IPS-NIHi7 (cell line): ENCODE data around the gene TMLHE.
"Not testable (repeated sequence)": the region's sequence is repeated elsewhere in the genome, so short reads cannot be mapped to it uniquely, and the experiment has no call there.

ENCODE experiments used
- DNase-seq: peaks from one replicate; pipeline ENCODE4 v3.0.0; 2012; ENCODE audit warnings: mixed read lengths; ENCODE audit errors: extremely low spot score

Gene TMLHE

DNA sequence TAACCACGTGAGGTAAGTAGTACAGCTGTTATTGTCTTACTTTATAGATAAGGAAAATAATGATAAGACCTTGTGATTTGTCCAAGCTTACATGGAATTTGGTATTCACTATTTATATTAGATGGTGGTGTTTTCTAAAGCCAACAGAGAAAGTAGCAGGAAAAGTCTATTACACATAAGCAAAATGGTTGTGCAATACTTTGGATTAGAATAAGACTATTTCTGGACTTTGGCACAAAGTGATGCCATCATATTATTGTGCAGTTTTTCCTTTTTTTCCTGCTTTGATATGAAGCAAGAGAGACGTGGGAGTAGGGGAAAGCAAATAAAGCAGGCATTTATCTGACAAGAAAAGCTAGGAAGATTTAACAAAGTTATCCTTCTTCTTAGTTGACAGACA, 117.6 kb downstream of the TMLHE start:
- not testable (repeated sequence) for DNase-seq

- DNase-seq, result not testable (repeated sequence)
Observed at GRCh38 chrX:155491421-155491820, 121.3 kb downstream of the TMLHE start.

GRCh38 chrX:155477136-155477535, 135.6 kb downstream of the TMLHE start:
- not testable (repeated sequence) for DNase-seq

GRCh38 chrX:155466269-155466938, 146.3 kb downstream of the TMLHE start:
- DNase-seq, result not testable (repeated sequence)

GRCh38 chrX:155460501-155460900, 152.3 kb downstream of the TMLHE start:
- not testable (repeated sequence) for DNase-seq

GRCh38 chrX:155458471-155458870, 154.3 kb downstream of the TMLHE start, which contains the start of gene F8A3:
Gene F8A3 (minus strand): TSS chrX:155458620. CDS start chrX:155458600, 20 bp downstream.
- not testable (repeated sequence) for DNase-seq

GRCh38 chrX:155457761-155458447, 154.8 kb downstream of the TMLHE start:
- not testable (repeated sequence) for DNase-seq

DNA sequence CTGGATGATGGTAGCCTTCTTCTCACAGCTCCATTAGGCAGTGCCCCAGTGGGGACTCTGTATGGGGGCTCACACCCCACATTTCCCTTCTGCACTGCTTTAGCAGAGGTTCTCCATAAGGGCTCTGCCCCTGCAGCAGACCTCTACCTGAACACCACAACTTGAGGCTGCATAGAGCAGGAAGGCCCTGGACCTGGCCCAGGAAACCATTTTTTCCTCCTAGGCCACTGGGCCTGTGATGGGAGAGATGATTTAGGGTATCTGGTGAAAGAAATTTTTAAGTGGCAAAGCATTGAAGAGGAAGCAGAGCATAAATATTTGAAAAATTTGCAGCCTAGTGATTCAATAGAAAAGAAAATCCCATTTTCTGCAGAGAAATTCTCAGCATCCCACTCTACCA, 171.7 kb downstream of the TMLHE start:
- no peak for DNase-seq
